ENCODE measurements around the gene TBCC. TPM values are rescaled to one million over a fixed set of nuclear protein-coding genes. Genes with fewer than 3 reads are reported as not detected.

TBCC gene
- total and polyA plus RNA-seq, 2 of the 8 experiments (the other 6 are each of a cell fraction or from before 2014, with no cell fraction given) = 22.7 to 25.5 TPM

- no peak for TF ChIP-seq CHD7 (IDR thresholded peaks at IDR 0.05; ENCODE audit: insufficient replicate concordance, low read length)
- no peak for TF ChIP-seq SUZ12 (IDR thresholded peaks at IDR 0.05; ENCODE audit: low read length)
- TF ChIP-seq CBX5 (IDR thresholded peaks at IDR 0.05; ENCODE audit: low read depth, low read length) = no peak
- no peak for TF ChIP-seq CHD2 (IDR thresholded peaks at IDR 0.05; ENCODE audit: low read length)
- TF ChIP-seq BCL11A (IDR thresholded peaks at IDR 0.05; ENCODE audit: low read depth in 2 of 2, low read length in 2 of 2) = no peak
- no peak for TF ChIP-seq SAP30 (IDR thresholded peaks at IDR 0.05; ENCODE audit: insufficient read depth, insufficient replicate concordance, low read length)
- TF ChIP-seq SP2 (IDR thresholded peaks at IDR 0.05; ENCODE audit: low read length) = no peak
- TF ChIP-seq FOSL1 (IDR thresholded peaks at IDR 0.05; ENCODE audit: insufficient read depth, low read depth, low read length) = no peak
- TF ChIP-seq TCF12 (IDR thresholded peaks at IDR 0.05; ENCODE audit: low read depth, low read length) = no peak
- no peak for TF ChIP-seq POLR2A (IDR thresholded peaks at IDR 0.05; ENCODE audit: control extremely low read depth in 1 of 2, low read depth in 2 of 2, low read length in 2 of 2)
- no peak for TF ChIP-seq KDM1A (IDR thresholded peaks at IDR 0.05; ENCODE audit: borderline replicate concordance, low read length)
- TF ChIP-seq JUND (IDR thresholded peaks at IDR 0.05; ENCODE audit: low read length) = no peak
These were observed 48.6 kb downstream of the TBCC start (continued) for GRCh38 chr6:42697268-42697655.
